CMK (cell line): ENCODE data around the gene MT1H.
"Not testable (repeated sequence)": the region's sequence is repeated elsewhere in the genome, so short reads cannot be mapped to it uniquely, and the experiment has no call there.

Experiments used
- DNase-seq: peaks from one replicate; pipeline ENCODE4 v3.0.0-alpha.2; 2010; ENCODE audit warnings: low read depth

The MT1H gene

GRCh38 chr16:56684926-56685590 is 15.4 kb downstream of the MT1H start:
- no peak for DNase-seq

DNA sequence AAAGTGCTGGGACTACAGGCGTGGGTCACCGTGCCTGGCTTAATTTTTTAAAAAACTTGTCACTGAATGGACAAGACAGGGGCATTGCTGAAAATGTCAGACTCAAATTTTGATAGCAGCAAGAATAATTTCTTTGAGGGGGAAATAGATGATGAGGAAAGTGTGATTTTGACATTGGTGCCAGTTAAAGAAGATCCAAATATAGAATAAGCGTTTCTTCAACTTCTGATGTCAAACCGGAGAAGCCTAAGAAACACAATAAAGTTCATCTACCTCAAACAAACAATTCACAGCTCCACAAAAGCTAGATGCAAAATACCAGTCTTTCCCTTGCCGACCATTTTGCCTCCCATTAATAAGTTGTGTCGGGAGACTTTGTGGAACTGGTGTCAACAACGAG is 17.1 kb downstream of the MT1H start:
- no peak for DNase-seq

DNA sequence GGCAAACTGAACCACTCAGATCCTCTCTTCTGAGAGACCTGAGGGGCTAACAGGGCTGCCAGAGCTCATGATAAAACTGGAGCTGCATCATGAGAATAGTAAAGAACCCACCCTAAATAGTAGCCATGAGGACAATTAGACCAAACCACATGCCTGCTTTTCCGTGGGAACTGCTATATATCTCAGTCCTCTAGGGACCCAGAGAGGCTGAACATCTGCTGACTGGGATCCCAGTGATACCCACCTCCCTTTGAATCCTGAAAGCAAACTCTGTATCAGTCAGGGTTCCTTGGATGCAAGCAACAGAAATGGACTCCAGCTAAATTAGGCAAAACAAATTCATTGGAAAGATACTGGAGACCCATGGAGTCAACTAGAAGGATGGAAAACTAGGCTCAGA is 19.1 kb downstream of the MT1H start:
- no peak for DNase-seq

- DNase-seq, result no peak
These were observed 19.6 kb downstream of the MT1H start for GRCh38 chr16:56689171-56689570.

GRCh38 chr16:56690420-56691122 is 21.0 kb downstream of the MT1H start:
- DNase-seq, result no peak

GRCh38 chr16:56691885-56692284 is 22.3 kb downstream of the MT1H start:
- DNase-seq, result no peak

- no peak for DNase-seq
These were observed 25.6 kb downstream of the MT1H start for GRCh38 chr16:56695246-56695645.

DNA sequence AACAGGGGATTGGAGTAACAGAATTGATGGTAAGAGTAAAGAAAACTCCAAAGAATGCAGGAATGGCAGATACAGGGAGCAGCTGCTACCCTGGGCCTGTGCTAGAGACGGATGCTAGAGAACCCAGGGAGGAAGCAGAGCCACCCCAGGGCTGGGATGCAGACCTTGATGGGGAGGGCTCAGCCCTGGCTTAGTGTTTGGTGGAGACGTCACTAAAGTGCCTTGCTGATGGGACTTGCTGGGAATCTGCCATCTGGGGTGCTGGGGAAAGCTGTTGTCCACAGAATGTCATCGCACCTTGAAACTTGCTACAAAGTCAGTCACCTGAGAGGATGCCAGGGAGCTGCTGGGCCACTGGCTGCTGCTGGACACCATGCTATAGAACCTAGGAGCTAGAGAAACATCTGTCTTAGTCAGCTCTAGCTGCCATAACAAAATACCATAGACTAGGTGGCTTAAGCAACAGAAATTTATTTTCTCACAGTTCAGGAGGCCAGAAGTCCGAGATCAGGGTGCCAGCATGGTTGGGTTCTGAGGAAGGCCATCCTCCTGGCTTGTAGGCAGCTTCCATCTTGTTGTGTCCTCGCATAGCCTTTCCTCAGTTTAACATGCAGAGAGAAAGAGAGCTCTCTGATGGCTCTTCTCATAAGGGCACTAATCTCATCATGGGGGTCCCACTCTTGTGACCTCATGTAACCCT is 28.0 kb downstream of the MT1H start:
- no peak for DNase-seq

DNA sequence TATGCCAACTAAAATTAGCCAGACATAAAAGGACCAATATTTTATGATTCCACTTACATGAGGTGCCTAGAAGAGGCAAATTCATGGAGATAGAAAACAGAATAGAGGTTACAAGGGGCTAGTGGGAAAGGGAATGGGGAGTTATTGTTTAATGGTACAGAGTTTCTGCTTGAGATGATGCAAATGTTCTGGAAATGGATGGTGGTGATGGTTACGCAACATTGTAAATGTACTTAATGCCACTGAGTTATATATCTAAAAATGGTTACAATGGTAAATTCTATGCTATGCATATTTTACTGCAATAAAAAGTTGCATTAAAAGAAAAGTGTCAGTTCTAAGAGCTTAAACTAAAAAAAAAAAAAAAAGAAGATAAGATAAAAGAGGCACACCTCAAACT is 30.6 kb downstream of the MT1H start:
- DNase-seq, result no peak

DNA sequence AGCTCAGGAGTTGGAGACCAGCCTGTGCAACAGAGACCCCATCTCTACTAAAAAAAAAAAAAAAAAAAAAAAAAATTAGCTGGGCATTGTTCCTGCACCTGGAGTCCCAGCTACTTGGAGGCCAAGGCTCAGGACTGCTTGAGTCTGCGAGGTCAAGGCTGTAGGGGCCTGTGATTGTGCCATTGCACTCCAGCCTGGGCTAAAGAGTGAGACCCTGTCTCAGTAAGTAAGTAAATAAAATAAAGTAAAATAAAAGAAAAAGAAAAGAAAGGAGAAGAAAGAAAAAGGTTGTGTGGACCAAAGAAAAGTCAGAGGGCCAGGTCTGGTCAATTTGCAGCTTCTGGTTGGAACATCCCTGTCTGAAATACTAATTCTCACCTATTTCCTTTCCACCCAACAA is 31.0 kb downstream of the MT1H start:
- no peak for DNase-seq

DNA sequence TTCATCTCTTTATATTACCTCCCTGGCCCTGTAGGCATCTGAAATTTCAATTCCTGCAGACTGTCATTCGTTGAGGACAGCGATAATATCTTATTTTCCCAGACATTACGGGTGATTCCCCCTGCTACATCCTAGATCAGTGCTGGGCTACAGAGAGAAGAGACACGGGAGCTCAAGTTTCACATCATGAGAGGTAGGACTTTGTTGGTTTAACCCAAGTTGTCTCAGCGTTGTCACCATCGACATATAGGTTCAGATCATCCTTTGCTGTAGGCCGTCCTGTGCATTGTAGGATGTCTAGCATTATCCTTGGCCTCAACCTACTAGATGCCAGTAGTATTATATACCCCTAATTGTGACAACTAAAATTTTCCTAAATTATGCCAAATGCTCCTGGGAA is 31.9 kb downstream of the MT1H start:
- DNase-seq, result no peak

DNA sequence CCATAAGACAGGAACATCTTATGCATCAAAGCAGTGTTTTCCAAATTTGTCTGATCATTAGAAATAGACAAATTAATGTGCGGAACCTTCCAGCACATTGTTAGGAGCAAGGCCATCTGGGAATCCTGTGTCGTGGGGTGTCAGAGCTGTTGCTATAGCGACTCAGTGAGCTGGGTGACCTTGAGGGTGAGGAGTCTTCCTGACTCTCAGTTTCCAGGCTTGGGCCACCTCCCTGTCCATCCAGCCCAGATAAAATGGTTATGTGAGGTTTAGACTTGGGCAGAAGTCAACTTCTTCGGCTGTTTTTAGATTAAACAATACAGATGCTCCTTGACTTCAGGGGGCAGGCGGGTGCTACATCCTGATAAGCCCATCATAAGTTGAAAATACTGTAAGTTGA is 33.2 kb downstream of the MT1H start:
- DNase-seq, result no peak

DNA sequence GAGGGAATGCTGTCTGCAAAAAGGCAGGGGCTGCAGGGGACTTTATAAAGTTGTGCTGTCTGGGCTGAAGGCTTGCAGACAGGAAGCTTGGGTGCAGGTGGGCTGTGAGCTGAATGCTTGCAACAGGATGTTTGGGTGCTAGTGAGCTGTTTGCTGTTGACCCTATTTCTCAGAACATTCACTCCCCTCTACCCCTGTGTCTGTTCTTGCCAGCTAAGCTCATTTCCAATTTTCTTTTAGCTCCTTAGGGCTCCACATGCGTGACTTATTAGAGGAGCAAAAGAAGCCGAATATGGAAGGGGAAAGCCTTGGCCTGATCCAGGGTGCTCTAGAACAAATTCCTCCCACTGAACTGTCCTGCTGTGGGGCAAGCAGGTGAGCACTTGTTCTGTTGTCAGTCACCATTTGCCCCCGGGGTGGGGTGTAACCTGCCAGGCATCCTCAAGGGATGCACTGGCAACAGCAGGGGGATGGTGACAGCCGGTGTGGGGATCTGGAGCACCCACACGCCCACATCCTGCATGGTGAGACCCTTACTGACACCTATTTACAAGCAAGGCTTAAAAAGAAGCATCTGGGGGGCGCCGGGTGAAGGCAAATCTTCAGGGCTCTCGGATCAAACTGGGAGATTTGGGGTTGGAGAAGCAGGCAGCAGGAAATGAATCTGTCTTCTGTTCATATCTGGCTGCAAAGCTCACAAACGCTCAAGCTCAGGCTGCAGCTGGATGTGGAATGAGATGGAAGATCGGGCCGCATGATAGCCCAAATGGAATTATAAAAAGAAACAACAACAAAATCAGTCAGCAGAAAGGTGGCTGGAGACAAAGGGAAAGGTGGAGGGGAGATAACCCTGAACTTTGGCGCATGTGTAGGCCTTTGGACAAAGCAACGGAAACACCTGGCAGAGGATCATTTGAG is 39.2 kb downstream of the MT1H start:
- DNase-seq, result no peak

DNA sequence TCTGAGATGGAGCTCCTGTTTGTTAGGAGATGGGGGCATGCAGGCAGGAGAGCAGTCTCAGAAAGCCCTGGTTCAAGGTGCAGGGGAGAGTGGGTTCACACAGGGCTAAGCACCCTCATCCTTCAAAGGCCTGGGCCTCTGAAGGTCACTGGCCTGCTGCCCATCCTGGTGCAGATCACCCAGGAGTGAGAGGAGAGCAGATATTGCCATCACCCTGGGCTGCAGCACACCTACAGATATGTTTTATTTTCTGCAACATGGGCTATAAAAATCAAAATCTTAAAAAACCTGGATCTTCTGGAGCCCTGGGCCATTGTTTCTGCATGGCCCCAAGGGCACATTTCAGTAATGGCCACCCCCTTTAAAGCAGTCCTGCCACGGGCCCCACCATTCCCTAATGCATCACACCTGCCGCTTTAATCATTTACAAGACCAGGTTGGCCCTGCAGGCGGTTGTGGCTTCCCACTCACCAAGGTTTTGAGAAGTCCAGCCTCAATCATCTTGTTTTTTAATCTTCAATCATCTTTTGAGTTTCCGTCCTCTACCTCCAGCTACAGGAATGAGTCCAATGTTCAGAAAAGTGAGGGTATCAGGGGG is 39.9 kb downstream of the MT1H start:
- DNase-seq, result no peak

- DNase-seq, result no peak
These were observed 40.6 kb downstream of the MT1H start for GRCh38 chr16:56710181-56710737.

DNA sequence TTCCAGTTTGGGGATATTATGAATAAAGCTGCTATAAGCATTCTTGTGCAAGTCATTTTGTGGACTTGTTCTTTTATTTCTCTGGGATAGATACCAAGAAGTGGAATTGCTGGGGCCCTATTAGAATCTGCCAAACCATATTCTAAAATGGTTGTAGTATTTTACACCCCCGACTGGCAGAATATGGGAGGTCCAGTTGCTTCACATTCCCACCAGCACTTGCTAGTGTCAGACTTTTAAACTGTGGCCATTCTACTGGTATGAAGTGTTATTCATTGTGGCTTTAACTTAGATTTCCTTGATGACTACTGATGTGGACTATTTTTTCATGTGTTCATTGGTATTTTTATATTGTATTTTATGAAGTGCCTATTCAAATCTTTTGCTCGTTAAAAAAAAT is 42.2 kb downstream of the MT1H start:
- DNase-seq, result no peak

DNA sequence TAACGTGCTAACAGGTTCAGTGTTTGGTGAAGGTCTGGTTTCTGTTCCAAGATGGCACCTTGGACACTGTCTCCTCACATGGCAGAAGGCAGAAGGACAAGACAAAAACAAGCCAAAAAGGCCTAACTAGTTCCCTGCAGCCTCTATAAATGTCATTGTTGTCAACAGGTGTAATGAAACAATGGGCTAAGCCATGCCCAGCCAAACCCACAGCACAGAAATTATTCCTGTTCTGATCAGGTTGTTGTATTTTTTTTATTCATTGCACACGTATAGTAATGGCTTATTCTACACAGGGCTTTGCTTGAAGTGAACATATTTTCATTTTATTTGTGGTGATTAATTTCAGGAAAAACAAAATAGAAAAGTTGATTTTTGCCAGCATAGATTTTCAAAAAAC is 44.2 kb downstream of the MT1H start:
- no peak for DNase-seq

GRCh38 chr16:56715126-56715525 is 45.5 kb downstream of the MT1H start:
- DNase-seq, result no peak

GRCh38 chr16:56716761-56717160 is 47.1 kb downstream of the MT1H start:
- DNase-seq, result no peak

DNA sequence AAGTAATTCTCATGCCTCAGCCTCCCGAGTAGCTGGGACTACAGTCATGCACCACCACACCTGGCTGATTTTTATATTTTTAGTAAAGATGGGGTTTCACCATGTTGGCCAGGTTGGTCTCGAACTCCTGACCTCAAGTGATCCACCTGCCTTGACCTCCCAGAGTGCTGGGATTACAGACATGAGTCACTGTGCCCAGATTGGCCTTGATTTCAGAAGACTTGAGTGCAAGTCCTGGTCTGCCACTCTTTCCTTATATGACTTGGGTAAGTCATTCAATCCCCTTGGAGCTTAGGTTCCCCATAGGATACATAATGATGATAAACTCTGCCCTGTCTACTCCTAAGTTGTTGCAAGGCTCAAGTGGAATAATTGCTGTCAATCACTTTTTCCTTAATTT is 47.9 kb downstream of the MT1H start:
- not testable (repeated sequence) for DNase-seq
